Measurements from ENCODE around the gene OPCML.

DNA sequence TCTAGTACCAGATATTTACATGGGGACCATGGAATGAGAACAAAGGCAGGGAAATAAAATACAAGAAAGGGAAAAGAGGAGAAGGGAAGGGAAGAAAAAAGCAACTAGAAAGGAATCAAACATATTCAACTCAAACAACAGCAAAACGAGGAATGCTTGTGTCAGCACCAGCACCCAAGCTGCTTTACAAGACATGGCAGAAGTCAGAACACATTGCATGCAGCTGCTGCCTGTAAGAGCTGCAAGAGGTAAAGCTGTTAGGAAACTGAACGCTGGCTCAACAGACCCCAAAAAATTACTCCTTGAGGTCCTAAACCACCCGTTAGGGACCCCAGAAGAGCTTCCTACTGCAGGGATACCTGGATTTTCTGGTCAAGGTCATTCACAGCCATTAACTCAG is 296.9 kb downstream of the OPCML start:
- TF ChIP-seq POLR2AphosphoS5 (IDR thresholded peaks at IDR 0.05; ENCODE audit: low read depth, low read length) (no peak), CTCF (IDR thresholded peaks at IDR 0.05) (no peak)
